OCI-LY7 (cell line): Measurements from ENCODE around the gene GMDS.

Source experiments
- CTCF ChIP-seq: fragments of 200-600 bp; sonication (generic); conservative IDR thresholded peaks from 2 replicates; pipeline ENCODE4 v1.5.1; 2014; ENCODE audit warnings: mild to moderate bottlenecking, antibody characterized with exemption, low read length, moderate library complexity, mixed read lengths
- EZH2phosphoT487 ChIP-seq: fragments of 200-600 bp; sonication (generic); IDR thresholded peaks from 2 replicates; pipeline ENCODE4 v1.6.1; 2018; ENCODE audit warnings: low read depth, borderline replicate concordance, mild to moderate bottlenecking, mixed run types, antibody characterized with exemption, low read length, moderate library complexity, mixed read lengths

- TF ChIP-seq CTCF (no peak), EZH2phosphoT487 (no peak)
Observed at GRCh38 chr6:2044192-2044591, 201.2 kb downstream of the GMDS start.
